Measurements from ENCODE around the gene RPS6KA2.

Gene RPS6KA2

GRCh38 chr6:166463359-166464067, 163.5 kb downstream of the RPS6KA2 start:
- no peak for DNase-seq (ENCODE audit: low read depth)

GRCh38 chr6:166462461-166463135, 164.5 kb downstream of the RPS6KA2 start:
- TF ChIP-seq, protein P1, sequence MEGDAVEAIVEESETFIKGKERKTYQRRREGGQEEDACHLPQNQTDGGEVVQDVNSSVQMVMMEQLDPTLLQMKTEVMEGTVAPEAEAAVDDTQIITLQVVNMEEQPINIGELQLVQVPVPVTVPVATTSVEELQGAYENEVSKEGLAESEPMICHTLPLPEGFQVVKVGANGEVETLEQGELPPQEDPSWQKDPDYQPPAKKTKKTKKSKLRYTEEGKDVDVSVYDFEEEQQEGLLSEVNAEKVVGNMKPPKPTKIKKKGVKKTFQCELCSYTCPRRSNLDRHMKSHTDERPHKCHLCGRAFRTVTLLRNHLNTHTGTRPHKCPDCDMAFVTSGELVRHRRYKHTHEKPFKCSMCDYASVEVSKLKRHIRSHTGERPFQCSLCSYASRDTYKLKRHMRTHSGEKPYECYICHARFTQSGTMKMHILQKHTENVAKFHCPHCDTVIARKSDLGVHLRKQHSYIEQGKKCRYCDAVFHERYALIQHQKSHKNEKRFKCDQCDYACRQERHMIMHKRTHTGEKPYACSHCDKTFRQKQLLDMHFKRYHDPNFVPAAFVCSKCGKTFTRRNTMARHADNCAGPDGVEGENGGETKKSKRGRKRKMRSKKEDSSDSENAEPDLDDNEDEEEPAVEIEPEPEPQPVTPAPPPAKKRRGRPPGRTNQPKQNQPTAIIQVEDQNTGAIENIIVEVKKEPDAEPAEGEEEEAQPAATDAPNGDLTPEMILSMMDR (IDR thresholded peaks at IDR 0.05; ENCODE audit: low read depth, low read length, missing control alignments) = no peak
- H3K4me3 ChIP-seq (ENCODE audit: low read depth, low read length) = no peak overlapping the region
- no peak for DNase-seq (ENCODE audit: low read depth)

More at GRCh38 chr6:166463359-166464067, 163.5 kb downstream of the RPS6KA2 start:
- H3K4me3 ChIP-seq (ENCODE audit: low read depth, low read length) = no peak overlapping the region
- TF ChIP-seq, protein P1 (IDR thresholded peaks at IDR 0.05; ENCODE audit: low read depth, low read length, missing control alignments) = no peak

DNA sequence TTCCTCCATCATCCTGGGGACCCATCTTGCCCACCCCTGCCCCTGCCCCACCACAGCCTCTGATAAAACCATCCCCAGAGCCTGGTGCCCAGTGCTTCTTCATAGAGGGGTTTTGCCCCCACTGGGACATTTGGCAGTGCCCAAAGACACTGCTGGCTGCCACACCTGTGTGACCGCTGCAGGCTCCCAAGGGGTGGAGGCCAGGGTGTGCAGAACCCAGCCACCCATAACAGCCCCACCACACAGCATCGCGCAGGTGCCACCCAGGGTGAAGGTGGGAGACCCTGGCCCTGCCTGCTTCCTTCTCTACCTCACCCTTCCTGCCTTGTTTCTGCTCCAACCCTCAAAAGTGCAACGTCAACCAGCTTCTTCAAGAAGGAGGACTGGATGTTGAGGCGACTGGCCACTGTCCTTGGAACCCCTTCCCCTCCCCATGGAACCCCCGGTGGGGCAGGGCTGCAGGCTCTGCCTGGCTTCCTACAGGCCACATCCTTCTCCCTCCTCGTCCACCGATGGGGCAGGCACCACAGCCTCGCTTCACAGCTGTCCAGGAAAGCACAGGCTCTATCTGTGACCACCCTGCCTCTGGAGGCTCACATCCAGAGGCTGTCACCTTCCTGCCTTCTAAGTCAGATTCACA, 165.1 kb downstream of the RPS6KA2 start:
- TF ChIP-seq, protein P1 (IDR thresholded peaks at IDR 0.05; ENCODE audit: low read depth, low read length, missing control alignments) = no peak
- H3K4me3 ChIP-seq (ENCODE audit: low read depth, low read length) = no peak overlapping the region
- no peak for DNase-seq (ENCODE audit: low read depth)

- no peak for DNase-seq (ENCODE audit: low read depth)
- no peak overlapping the region for H3K4me3 ChIP-seq (ENCODE audit: low read depth, low read length)
- TF ChIP-seq, protein P1 (IDR thresholded peaks at IDR 0.05; ENCODE audit: low read depth, low read length, missing control alignments) = no peak
These were observed 166.3 kb downstream of the RPS6KA2 start for GRCh38 chr6:166460473-166461437.

DNA sequence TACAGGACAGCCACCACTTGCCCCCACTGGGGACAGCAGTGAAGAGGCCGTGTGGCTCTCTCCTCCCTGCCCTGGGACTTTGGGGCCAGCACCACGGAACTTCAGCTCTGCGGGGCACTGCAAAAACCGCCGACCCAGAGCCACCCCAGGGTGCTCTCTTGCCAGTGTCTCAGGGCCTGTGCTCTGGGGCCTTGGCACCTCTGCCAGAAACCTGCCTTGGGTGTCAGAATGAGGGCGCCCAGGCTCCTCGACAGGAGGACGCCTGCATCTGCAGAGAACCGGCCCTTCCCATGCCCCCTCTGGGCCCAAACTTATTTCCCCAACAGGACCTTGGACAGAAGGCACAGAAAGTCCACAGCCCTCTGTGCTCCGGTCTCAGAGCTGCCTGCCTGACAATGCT, 167.1 kb downstream of the RPS6KA2 start:
- no peak for DNase-seq (ENCODE audit: low read depth)
- no peak overlapping the region for H3K4me3 ChIP-seq (ENCODE audit: low read depth, low read length)
- TF ChIP-seq, protein P1 (IDR thresholded peaks at IDR 0.05; ENCODE audit: low read depth, low read length, missing control alignments) = no peak

GRCh38 chr6:166459272-166459671, 167.8 kb downstream of the RPS6KA2 start:
- no peak overlapping the region for H3K4me3 ChIP-seq (ENCODE audit: low read depth, low read length)
- TF ChIP-seq, protein P1 (IDR thresholded peaks at IDR 0.05; ENCODE audit: low read depth, low read length, missing control alignments) = no peak
- no peak for DNase-seq (ENCODE audit: low read depth)

All from GM12864 (cell line).